COLO668 (cell line): ENCODE measurements around the gene RCOR1.
"Not testable (repeated sequence)": the region's sequence is repeated elsewhere in the genome, so short reads cannot be mapped to it uniquely, and the experiment has no call there.

Experiments
- DNase-seq: peaks from one replicate; lab custom pipeline; 2025; ENCODE audit not compliant: unreplicated experiment; lab: John Stamatoyannopoulos, UW

RCOR1 gene

DNA sequence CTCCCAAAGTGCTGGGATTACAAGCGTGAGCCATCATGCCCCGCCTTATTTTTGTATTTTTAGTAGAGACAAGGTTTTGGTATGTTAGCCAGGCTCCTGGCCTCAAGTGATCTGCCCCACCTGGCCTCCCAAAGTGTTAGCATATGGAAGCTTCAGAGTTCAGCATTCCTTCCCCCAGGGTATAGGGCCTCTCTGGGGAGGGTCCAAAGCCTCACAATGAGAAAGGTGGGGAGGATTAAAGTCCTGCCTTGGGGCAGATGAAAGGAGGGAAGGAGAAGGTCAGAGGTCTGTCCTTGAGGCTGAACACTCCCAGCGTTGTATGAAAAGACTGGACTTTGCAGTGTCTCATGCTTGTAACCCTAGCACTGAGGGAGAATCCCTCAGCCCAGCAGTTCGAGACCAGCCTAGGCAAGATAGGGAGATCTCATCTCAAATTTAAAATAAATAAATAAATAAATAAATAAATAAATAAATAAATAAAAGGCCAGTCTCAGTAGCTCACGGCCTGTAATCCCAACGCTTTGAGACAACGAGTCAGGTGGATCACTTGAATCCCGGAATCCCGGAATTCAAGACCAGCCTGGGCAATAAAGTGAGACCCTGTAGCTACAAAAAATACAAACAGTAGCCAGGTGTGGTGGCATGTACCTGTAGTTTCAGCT, 22.0 kb upstream of the RCOR1 start:
- DNase-seq, result no peak

DNA sequence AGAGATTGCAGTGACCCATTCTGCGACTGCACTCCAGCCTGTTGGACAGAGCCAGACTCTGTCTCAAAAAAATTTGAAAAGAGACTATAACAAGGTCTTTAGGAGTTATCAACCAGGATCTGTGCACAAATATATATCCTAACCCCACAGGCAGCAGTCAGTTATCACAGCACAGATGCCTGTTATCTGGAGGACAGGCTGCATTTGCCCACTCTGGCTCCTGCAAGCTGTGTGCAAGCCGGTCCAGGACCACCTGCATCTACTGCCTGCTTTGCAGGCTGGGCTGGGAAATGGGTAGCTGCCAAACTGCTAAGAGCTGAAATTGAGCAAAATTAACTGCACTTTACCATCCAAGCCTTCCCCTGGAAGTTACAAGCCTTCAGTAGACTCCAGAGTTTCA, 21.4 kb upstream of the RCOR1 start:
- no peak for DNase-seq

DNA sequence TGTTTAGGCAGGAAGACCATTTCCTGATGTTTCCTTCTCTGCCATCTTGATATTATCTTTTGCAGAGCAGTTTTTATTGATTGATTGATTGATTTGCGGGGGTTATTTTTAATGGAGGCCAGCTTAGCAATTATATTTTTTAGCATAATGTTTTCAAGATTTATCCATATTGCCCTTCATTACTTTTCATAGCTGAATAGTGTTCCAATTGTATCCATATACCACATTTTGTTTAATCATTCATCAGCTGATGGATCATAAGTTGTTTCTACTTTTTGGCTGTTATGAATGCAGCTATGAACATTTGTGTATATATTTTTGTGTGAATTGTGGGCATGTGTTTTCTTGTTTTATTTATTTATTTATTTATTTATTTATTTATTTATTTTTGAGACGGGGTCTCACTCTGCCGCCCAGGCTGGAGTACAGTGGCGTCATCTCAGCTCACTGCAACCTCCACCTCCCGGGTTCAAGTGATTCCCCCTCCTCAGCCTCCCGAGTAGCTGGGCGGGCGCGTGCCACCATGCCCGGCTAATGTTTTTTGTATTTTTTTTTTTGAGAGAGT, 20.9 kb upstream of the RCOR1 start:
- no peak for DNase-seq

DNA sequence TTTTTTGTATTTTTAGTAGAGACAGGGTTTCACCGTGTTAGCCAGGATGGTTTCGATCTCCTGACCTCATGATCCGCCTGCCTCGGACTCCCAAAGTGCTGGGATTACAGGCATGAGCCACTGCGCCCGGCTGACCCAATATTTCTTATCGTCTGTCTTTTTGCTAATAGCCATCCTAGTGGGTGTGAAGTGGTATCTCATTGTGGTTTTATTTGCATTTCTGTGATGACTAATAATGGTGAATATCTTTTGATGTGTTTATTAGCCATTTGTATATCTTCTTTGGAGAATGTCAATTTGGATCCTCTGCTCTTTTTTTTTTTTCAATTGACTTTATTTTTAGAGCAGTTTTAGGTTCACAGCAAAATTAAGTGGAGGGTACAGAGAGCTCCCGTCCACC, 19.3 kb upstream of the RCOR1 start:
- DNase-seq, result not testable (repeated sequence)

DNA sequence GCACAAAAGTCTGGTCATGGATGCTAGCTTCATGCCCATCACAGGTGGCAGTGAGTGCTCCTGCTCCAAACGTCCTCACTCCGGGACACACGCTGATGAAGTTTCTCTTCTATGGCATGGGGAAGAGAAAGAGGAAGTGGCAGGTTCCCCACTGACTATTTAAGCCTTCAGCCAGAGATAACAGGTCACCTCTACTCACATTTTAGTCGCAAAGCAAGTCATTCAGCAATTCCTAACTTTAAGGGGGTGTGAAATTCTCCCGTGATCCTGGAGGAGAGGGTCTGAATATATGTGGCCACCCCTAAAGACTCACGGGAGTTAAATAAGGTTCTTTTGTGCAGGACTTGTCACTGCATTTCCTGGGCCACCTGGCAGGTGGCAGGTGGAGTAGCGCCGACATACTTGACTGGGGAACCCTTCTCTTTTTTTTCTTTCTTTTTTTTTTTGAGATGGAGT, 18.8 kb upstream of the RCOR1 start:
- DNase-seq, result no peak

DNA sequence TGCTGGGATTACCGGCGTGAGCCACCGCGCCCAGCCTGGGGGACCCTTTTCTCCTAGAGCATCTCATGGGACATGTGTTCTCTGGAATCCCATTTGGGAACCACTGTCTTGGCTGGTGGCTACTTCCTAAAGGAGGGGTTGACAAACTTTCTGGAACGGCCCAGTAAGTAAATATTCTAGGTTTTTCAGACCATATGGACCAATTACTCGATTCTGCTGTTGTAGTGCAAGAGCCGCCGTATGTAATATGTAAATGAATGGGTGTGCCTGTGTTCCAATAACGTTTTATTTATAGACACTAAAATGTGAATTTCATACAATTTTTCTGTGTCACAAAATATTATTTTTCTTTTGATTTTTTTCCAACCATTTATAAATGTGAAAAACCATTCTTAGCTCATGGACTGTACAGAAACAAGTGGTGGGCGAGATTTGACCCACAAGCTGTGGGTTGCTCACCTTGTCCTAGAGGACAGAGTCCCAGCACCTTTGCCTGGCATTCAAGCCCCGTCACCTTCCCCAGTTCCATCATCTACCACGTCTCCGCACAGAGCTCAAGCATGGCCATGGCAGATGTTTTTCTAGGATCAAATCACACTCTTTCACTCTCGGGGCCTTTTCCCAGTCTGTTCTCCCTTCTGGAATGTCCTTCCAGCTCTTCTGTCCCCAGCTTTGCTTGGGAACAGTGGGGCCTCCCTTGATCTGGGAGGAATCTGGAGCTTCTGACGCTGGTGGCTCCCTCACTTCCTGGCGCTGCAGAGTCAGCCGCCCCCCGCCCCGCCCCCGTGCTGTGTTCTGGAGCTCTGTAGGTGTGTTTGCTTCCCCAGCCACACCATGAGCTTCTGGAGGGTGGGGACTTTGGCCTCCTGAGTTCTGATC, 17.9 kb upstream of the RCOR1 start:
- DNase-seq, result no peak

DNA sequence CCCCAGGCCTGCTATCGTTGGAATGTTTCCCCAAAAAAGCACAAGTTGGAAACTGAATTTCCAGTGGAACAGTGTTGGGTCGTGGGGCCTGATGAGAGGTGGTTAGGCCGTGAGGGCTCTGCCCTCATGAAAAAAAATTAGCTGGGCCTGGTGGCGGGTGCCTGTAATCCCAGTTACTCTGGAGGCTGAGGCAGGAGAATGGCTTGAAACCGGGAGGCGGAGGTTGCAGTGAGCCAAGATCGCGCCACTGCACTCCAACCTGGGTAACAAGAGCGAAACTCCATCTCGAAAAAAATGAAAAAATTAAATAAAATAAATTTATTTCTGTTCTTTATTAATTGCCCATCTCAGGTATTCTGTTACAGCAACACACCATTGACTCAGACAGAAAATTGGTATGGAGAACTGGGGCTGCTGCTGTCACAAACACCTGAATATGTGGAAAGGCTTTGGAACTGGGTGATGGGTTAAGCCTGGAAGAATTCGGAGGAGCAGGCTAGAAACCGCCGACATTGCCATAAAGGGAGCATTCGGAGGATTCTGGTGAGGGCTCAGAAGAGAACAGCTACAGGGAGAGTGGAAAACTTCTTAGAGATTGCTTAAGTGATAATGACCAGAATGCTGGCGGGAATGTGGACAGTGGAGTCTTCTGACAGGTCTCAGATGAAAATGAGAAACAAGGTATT, 17.1 kb upstream of the RCOR1 start:
- no peak for DNase-seq

DNA sequence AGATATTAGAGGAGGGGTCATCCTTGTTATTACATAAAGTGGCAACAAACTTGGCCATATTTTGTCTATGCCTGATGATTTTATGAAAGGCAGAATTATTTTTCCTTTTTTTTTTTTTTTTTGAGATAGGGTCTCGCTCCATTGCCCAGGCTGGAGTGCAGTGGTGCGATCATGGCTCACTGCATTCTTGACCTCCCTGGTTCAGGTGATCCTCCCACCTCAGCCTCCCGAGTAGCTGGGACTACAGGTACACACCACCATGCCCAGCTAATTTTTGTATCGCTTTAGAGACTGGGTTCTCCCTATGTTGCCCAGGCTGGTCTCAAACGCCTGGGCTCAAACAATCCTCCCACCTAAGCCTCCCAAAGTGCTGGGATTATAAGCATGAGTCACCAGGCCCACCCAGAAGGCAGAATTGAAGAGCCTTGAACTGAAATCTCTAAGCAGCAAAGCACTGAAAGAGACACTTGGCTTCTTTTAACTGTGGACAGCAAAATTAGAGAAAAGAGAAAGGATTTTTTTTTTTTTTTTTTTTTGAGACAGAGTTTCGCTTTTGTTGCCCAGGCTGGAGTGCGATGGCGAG, 16.5 kb upstream of the RCOR1 start:
- DNase-seq, result not testable (repeated sequence)

DNA sequence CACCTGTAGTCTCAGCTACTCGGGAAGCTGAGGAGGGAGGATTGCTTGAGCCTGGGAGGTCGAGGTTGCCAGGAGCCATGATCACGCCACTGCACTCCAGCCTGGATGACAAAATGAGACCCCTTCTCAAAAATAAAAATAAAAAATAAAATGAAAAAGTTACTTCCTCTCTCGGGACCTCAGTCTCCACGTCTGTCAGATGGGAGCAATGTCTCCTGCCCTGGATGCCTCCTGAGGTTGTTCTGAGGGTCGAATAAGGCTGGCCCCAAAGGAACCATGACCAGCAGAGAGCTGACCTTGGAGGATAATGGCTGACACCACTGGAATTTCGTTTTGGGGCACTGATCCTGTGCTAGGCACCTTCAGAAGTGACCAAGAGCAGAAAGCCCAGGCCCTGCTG, 13.6 kb upstream of the RCOR1 start:
- no peak for DNase-seq

DNA sequence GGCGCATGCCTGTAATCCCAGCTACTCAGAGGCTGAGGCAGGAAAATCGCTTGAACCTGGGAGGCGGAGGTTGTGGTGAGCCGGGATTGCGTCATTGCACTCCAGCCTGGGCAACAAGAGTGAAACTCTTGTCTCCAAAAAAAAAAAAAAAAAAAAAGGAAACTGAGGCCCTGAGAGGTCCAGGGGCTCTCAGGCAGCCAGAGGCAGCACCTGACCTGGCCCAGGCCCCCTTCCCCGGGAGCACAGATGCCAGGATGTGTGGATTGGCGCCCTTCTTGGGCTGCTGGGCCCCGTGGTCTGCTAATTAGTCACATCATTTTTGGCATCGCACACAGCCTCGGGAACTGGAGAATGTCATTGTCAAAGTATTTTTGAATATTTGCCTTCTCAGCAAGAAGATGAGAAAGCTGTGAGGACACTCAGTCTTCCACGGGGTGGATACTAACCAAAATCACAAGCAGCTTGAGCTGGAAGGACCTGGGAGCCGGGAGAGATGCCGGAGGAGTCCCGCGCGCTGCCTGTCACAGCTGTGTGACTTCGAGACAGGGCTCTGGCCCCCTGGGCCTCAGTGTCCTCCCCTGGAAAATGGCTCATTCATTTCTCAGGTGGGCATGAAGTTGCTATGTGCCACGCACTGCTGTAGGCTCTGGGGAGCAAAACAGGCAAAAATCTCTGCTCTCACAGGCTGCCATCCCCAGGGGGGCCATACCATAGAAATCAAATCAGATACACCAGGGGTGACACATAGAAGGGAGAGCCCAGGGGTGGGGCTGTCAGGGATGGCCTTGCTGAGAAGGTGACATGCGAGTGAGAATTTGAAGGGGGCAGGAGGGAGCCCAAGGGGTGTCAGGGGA, 12.5 kb upstream of the RCOR1 start:
- no peak for DNase-seq

DNA sequence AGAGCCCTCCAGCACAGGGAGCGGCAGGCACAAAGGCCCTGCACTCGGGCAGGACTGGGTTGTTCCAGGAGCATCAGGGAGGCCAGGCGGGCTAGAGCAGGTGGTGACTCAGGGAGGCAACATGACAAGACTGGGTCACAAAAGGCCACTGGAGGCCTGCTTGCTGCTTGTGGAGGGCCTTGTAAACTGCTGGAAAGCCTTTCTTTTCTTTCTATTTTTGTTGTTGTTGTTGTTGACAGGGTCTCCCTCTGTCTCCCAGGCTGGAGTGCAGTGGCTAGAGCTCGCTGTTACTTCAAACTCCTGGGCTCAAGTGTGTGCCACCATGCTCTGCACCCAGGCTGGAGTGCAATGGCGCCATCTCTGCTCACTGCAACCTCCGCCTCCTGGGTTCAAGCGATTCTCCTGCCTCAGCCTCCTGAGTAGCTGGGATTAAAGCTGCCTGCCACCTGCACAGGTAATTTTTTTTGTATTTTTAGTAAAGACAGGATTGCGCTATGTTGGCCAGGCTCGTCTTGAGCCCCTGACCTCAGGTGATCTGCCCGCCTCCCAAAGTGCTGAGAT, 11.8 kb upstream of the RCOR1 start:
- DNase-seq, result no peak

DNA sequence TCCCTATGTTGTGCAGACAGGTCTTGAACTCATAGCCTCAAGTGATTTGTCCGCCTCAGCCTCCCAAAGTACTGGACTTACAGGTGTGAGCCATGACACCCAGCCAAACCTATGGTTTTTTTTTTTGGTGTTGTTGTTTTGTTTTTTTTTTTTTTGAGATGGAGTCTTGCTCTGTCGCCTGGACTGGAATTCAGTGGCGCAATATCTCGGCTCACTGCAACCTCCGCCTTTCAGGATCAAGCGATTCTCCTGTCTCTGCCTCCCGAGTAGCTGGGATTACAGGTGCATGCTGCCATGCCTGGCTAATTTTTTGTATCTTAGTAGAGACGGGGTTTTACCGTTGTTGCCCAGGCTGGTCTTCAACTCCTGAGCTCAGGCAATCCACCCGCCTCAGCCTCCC, 11.3 kb upstream of the RCOR1 start:
- DNase-seq, result no peak

DNA sequence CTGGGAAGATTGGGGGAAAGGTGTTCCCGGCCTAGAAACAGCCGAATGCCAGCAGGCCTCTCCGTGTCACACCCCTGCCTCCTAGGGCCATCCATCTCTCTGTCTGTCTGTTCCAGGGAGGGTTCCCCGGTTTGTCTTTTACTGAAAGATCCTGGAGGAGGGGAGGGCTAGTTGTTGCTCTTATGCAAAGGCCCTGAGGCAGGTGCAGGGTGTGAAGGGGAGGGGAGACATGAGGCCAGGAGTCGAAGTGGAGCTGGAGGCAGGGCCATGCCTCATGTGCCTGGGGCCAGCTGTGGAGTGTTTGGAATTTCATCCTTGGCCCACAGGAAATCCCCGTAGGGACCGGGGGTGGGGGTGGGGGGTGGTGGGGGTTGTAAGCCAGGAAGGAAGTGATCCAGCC, 8.7 kb upstream of the RCOR1 start:
- DNase-seq, result no peak

DNA sequence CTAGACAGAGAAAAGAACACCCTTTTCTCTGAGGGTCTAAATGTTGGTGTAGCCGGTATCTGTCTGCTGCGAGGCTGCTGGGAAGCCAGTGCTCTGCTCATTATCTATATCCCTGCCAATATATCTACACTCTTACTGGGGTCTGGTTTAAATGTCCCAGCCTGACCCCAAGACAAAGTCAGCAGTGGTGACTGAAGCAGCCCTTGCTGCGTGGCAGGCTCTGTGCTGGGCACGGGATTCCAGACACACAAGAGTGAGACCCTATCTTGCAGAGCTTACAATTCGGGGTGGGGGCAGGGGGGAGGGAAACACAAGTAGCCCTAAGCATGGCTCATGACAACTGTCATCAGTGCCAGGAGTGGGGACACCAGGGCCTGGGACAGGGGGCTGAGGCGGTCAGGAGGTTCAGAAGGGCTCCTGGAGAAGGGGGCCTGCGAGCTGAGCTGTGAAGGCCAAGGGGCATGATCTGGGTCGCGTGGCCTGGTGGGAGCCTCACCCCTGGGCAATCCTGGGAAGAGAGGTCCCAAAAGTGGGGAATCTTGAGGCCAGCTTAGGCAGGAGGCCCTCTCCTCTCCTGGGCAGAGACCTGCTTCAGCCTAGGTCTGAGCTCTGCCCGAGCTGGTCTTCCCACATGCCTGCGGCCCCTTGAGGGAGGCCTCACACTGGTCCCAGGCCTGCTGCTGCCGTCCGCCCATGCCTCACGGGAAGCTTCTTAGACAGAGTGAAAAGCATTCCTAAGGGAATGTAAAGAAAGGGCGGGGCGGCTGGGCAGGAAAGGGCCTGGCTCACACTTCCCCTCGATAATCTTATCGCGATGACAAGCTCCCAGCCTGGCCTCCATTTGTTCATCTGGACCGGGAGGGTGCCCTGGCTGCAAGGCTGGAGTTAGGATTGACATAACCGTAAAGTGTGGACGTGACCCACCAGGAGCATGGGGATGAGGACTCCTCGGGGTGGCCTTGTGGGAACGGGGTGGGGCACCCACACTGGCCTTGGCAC, 7.3 kb upstream of the RCOR1 start:
- DNase-seq, result no peak

DNA sequence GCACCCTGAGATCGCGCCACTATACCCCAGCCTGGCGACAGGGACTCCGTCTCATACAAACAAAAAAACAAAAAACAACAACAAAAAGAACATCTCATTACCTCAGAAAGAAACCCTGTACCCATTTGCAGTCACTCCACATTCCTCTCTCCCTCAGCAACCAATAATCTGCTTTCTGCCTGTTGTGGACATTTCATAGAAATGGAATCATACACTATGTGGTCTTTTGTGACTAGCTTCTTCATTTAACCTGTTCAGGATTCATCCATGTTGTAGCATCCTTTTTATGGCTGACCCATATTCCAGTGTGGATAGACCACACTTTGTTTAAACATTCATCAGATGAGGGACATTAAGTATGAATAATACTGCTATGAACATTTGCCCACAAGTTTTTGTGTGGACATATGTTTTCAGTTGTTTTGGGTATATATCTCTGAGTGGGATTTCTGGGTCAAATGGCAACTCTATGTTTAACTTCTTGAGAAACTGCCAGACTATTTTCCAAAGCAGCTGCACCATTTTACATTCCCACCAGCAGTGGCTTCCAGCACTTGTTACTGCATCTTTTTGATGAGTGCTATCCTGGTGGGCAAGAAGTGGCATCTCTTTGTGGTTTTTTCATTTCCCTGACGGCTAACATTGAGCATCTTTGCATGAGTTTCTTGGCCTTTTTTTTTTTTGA, 5.9 kb upstream of the RCOR1 start:
- DNase-seq, result no peak

DNA sequence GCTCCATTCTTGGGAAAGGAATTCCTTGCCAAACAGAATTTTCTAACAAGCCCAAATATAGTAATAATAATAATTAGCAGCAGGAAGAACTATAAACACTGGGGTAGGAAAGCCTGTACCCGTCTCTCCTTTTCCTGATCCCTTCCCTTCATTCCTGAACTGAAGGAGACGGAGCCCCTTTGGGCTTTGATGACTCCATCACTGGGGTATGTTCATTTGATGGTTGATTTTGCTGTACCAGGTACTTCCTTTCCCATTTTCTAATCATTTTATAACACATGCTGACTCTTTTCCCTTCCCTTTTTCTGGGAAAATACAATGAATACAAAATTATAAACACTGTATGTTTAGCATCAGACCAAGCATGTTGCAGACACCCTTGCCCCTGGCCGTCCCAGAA, 3.6 kb upstream of the RCOR1 start:
- no peak for DNase-seq

DNA sequence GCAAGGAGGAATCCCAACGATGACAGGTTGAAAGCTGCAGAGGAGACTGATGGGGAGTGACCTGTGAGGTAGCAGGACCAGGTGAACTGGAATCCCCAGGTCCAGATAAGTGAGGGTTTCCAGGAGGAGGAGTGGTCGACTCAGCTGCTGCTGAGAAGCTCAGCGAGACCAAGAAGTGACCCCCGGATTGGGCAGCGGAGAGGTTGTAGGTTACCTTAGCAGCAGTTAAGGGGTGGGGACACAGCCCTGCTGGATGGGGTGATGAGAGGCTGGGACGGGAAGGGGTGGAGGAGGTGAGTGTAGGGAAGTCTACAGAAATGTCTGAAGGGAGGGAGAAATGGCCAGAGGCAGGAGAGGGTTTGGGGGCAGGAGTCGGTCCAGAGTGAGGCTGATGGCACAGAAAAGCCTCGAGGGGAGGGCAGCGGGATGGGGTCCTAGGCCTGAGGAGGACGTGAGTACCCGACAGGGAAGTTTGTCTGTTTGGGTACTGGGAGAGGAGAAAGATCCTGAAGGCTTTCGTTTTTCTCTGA, 2.6 kb upstream of the RCOR1 start:
- no peak for DNase-seq

DNA sequence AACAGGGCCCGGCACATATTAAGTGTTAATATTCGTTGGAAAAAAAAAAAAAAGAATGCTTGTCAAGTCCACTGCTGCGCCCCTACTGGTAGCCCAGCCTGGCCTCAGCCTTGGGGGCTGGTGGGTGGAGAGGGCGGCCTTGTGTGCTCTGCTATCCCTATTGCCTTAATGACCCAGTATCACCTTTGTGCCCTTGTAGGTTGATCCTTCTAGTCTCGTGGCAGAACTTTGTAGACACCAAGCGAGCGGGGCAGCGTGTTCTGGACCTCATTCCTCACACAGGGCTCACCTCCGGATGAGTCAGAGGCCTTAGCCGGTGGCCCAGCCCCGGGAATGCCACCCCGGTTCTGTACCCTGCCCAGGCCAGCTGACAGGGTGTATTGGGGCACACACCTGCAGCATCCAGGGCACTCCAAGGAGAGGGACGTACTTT, 1.8 kb upstream of the RCOR1 start:
- no peak for DNase-seq
